H1 (cell line): ENCODE measurements around the gene CKM. TPM values are rescaled to one million over a fixed set of nuclear protein-coding genes. Genes with fewer than 3 reads are reported as not detected.

Experiments used
- CTCF ChIA-PET: fragments of 300-600 bp; sonication (Branson Sonifier 250); formaldehyde crosslinking; loops from one replicate; lab custom pipeline; 2021; ENCODE audit not compliant: partially characterized antibody; lab: Charles Lee
- POLR2A ChIA-PET: fragments of 300-600 bp; sonication (Branson Sonifier 250); formaldehyde crosslinking; loops from one replicate; lab custom pipeline; 2021; ENCODE audit warnings: inconsistent platforms; ENCODE audit not compliant: partially characterized antibody; lab: Charles Lee
- DNase-seq, 2 experiments: peaks; one replicate each; pipeline versions ENCODE4 v3.0.0 to v3.0.0-alpha.2; 2010 to 2022; ENCODE audit warnings: low spot score in 2 of 2, low read depth in 1 of 2, mixed read lengths in 1 of 2
- FAIRE-seq: peaks from 2 replicates; lab custom pipeline; 2011; peaks lifted over from hg19 to GRCh38; lab: Jason Lieb, UNC
- H2AFZ ChIP-seq: 2 replicates; pipeline ENCODE4 v1.8.1; 2012; ENCODE audit warnings: low read length, inconsistent platforms
- H2AK5ac ChIP-seq: 2 replicates; pipeline ENCODE4 v1.6.1; 2013; ENCODE audit warnings: low read depth, low read length
- H2BK120ac ChIP-seq: replicated peaks from 2 replicates; pipeline ENCODE3; 2013; ENCODE audit warnings: low read depth, low read length, inconsistent platforms
- H2BK12ac ChIP-seq: 2 replicates; pipeline ENCODE4 v1.6.1; 2013; ENCODE audit warnings: low read depth, low read length
- H2BK15ac ChIP-seq: 2 replicates; pipeline ENCODE4 v1.6.1; 2013; ENCODE audit warnings: low read length
- H2BK20ac ChIP-seq: 2 replicates; pipeline ENCODE4 v1.6.1; 2013; ENCODE audit warnings: low read length
- H2BK5ac ChIP-seq: 2 replicates; pipeline ENCODE4 v1.6.1; 2013; ENCODE audit warnings: low read depth, low read length
- H3K14ac ChIP-seq: 2 replicates; pipeline ENCODE4 v1.6.1; 2013; ENCODE audit warnings: inconsistent platforms; ENCODE audit not compliant: insufficient read length
- H3K18ac ChIP-seq: 2 replicates; pipeline ENCODE4 v1.6.1; 2013; ENCODE audit warnings: low read length; ENCODE audit errors: extremely low read depth
- H3K23ac ChIP-seq: 2 replicates; pipeline ENCODE4 v1.6.1; 2013; ENCODE audit warnings: inconsistent platforms; ENCODE audit not compliant: insufficient read length
- H3K23me2 ChIP-seq: 2 replicates; pipeline ENCODE4 v1.6.1; 2013; ENCODE audit warnings: low read depth, low read length
- H3K27ac ChIP-seq: 2 replicates; pipeline ENCODE4 v1.6.1; 2011; ENCODE audit warnings: low read depth, low read length, inconsistent platforms
- H3K27me3 ChIP-seq, 4 experiments: replicated peaks in 1 of 4; 1 replicate in 1 of 4; 2 replicates in 3 of 4; pipeline versions ENCODE4 v1.6.1 to v1.8.1; 2011 to 2013; ENCODE audit warnings: low read length in 3 of 4, mild to moderate bottlenecking in 3 of 4, inconsistent platforms in 2 of 4, mixed read lengths in 2 of 4, moderate library complexity in 1 of 4; ENCODE audit not compliant: control insufficient read depth in 3 of 4, insufficient read depth in 3 of 4; ENCODE audit errors: extremely low read depth in 1 of 4
- H3K36me3 ChIP-seq, 4 experiments: 2 replicates each; pipeline versions ENCODE4 v1.6.1 to v1.8.1; 2011 to 2013; ENCODE audit warnings: mild to moderate bottlenecking in 4 of 4, low read length in 3 of 4, moderate library complexity in 2 of 4, control low read depth in 1 of 4, inconsistent platforms in 1 of 4; ENCODE audit not compliant: insufficient read depth in 4 of 4, control insufficient read depth in 2 of 4
- H3K4ac ChIP-seq: replicated peaks from 2 replicates; pipeline ENCODE3; 2013; ENCODE audit warnings: low read length, low read depth, mixed read lengths, inconsistent platforms; ENCODE audit not compliant: insufficient read length
- H3K4me1 ChIP-seq, 4 experiments: replicated peaks in 1 of 4; 1 replicate in 1 of 4; 2 replicates in 3 of 4; pipeline versions ENCODE4 v1.6.1 to v1.8.1; 2011 to 2013; ENCODE audit warnings: low read length in 3 of 4, inconsistent platforms in 2 of 4, mixed read lengths in 1 of 4; ENCODE audit not compliant: insufficient read depth in 4 of 4, control insufficient read depth in 3 of 4
- H3K4me2 ChIP-seq, 2 experiments: 2 replicates each; pipeline versions ENCODE4 v1.6.1 to v1.8.1; 2011 to 2013; ENCODE audit warnings: low read depth in 2 of 2, low read length in 2 of 2, control low read depth in 1 of 2, inconsistent platforms in 1 of 2, mild to moderate bottlenecking in 1 of 2; ENCODE audit not compliant: insufficient read depth in 1 of 2
- H3K4me3 ChIP-seq, 4 experiments: fragments of 200-600, 300-600 bp in 1 of 4; sonication (generic), shearing (Covaris generic), sonication (Bioruptor Twin) in 1 of 4; 2 replicates each; pipeline versions ENCODE4 v1.5.1 to v1.8.1; 2011 to 2016; ENCODE audit warnings: low read length in 4 of 4, low read depth in 3 of 4, control low read depth in 2 of 4, inconsistent platforms in 2 of 4, mild to moderate bottlenecking in 2 of 4, mixed read lengths in 1 of 4, moderate library complexity in 1 of 4; ENCODE audit not compliant: insufficient read depth in 2 of 4; ENCODE audit errors: extremely low read depth in 1 of 4
- H3K56ac ChIP-seq: replicated peaks from 2 replicates; pipeline ENCODE3; 2013; ENCODE audit warnings: low read depth, mild to moderate bottlenecking, mixed read lengths, low read length, inconsistent platforms; ENCODE audit not compliant: insufficient read length
- H3K79me1 ChIP-seq: 2 replicates; pipeline ENCODE4 v1.6.1; 2013; ENCODE audit warnings: low read depth, low read length, control low read depth
- H3K79me2 ChIP-seq, 2 experiments: 2 replicates each; pipeline versions ENCODE4 v1.6.1 to v1.8.1; 2012 to 2013; ENCODE audit warnings: low read length in 2 of 2, mild to moderate bottlenecking in 2 of 2, inconsistent platforms in 1 of 2; ENCODE audit not compliant: insufficient read depth in 2 of 2, control insufficient read depth in 1 of 2
- H3K9ac ChIP-seq, 4 experiments: replicated peaks in 1 of 4; 1 replicate in 1 of 4; 2 replicates in 3 of 4; pipeline versions ENCODE4 v1.6.1 to v1.8.1; 2011 to 2013; ENCODE audit warnings: low read depth in 3 of 4, low read length in 3 of 4, control low read depth in 2 of 4, mild to moderate bottlenecking in 2 of 4, moderate library complexity in 2 of 4, inconsistent platforms in 1 of 4; ENCODE audit errors: extremely low read depth in 1 of 4
- H3K9me3 ChIP-seq, 2 experiments: 2 replicates each; pipeline versions ENCODE4 v1.6.1 to v1.8.1; 2012 to 2013; ENCODE audit warnings: mild to moderate bottlenecking in 2 of 2, moderate library complexity in 2 of 2, control low read depth in 1 of 2, inconsistent platforms in 1 of 2, low read depth in 1 of 2, low read length in 1 of 2, mixed read lengths in 1 of 2; ENCODE audit not compliant: insufficient read depth in 2 of 2
- H4K20me1 ChIP-seq, 2 experiments: replicated peaks in 1 of 2; 2 replicates each; pipeline versions ENCODE3 to v1.8.1; 2011 to 2013; ENCODE audit warnings: inconsistent platforms in 2 of 2, low read length in 2 of 2, mild to moderate bottlenecking in 1 of 2; ENCODE audit not compliant: insufficient read depth in 2 of 2, control insufficient read depth in 1 of 2
- H4K5ac ChIP-seq: 2 replicates; pipeline ENCODE4 v1.6.1; 2013; ENCODE audit warnings: low read length, low read depth, mixed read lengths, inconsistent platforms; ENCODE audit not compliant: insufficient read length
- H4K8ac ChIP-seq: 2 replicates; pipeline ENCODE4 v1.8.0; 2013; ENCODE audit warnings: mild to moderate bottlenecking, moderate library complexity, low read length, inconsistent platforms; ENCODE audit not compliant: insufficient read depth; ENCODE audit errors: extremely low read depth
- H4K91ac ChIP-seq: replicated peaks from 2 replicates; pipeline ENCODE3; 2013; ENCODE audit warnings: low read length, mixed read lengths, inconsistent platforms; ENCODE audit not compliant: insufficient read length
- BRCA1 ChIP-seq: IDR thresholded peaks from 2 replicates; pipeline ENCODE4 v1.6.1; 2012; ENCODE audit warnings: low read depth, low read length, improper control_type of control experiment
- CTCF ChIP-seq, 3 experiments: IDR thresholded peaks; 1 replicate in 2 of 3; 2 replicates in 1 of 3; pipeline versions ENCODE4 v1.5.1 to v1.6.1; 2011; ENCODE audit warnings: low read length in 3 of 3, mild to moderate bottlenecking in 3 of 3, inconsistent platforms in 2 of 3, low read depth in 1 of 3, moderate library complexity in 1 of 3; ENCODE audit not compliant: insufficient read depth in 1 of 3; ENCODE audit errors: control extremely low read depth in 1 of 3
- WGBS, 2 experiments: shearing (Covaris generic) in 1 of 2; methylation state at CpG; one replicate each; pipeline versions ENCODE4 v1.1.6 to v1.1.7; 2013 to 2015; ENCODE audit warnings: low lambda C conversion rate in 2 of 2, mixed read lengths in 2 of 2, inconsistent platforms in 1 of 2, low coverage in 1 of 2, missing lambda C conversion rate in 1 of 2; ENCODE audit not compliant: insufficient replicate concordance in 2 of 2, insufficient coverage in 1 of 2, insufficient read length in 1 of 2; ENCODE audit errors: extremely low coverage in 1 of 2, missing lambda C conversion rate in 1 of 2; 5-methylcytosine and 5-hydroxymethylcytosine counted together
- polyA plus RNA-seq, 7 experiments: library from polyadenylated mRNA; depleted of rRNA in 3 of 7; stranded (reverse) in 5 of 7; unstranded in 2 of 7; fragments of >200 nt in 5 of 7; fragments of 200-250 nt in 2 of 7; gene quantifications; 1 replicate in 5 of 7; 2 replicates in 1 of 7; 4 replicates in 1 of 7; pipeline versions ENCODE4 v1.2.1 to v1.2.3, GENCODE V29; 2011 to 2013; ENCODE audit warnings: missing spikeins in 2 of 7, mixed read lengths in 2 of 7
- total RNA-seq: library from RNA; stranded (reverse); fragmentation: NEBNext Ultra II Directional; extraction: Animal tissue kit (Norgen Biotek cat#: 25700); gene quantifications from 2 replicates; pipeline ENCODE4 v1.2.1, GENCODE V29; 2021

Gene CKM
- total and polyA plus RNA-seq, 2 of the 8 experiments (the other 6 are each of a cell fraction or from before 2014, with no cell fraction given) = 0.08 TPM; not detected in 1

- DNase-seq = no peak
- no peak overlapping the region for H3K4me3 ChIP-seq
- no peak overlapping the region for H3K23ac ChIP-seq
- H2BK5ac ChIP-seq = no peak overlapping the region
- H2BK20ac ChIP-seq = no peak overlapping the region
- no peak overlapping the region for H3K56ac ChIP-seq
- H3K4me1 ChIP-seq = no peaks in the 10 kb centered on the region
- H2AK5ac ChIP-seq = no peak overlapping the region
- TF ChIP-seq CTCF (IDR thresholded peaks at IDR 0.05; ENCODE audit: control extremely low read depth in 1 of 3, insufficient read depth in 1 of 3, low read depth in 1 of 3, low read length in 3 of 3) (no peak), BRCA1 (no peak)
- H3K27me3 ChIP-seq = no peaks in the 10 kb centered on the region; a peak in 1 of 7 replicates
- ChIA-PET CTCF (interaction anchor here (2.1 kb wide), 1 partner anchor 14 kb away, joined by 7 read pairs; no protein-coding TSS in a partner anchor), POLR2A (interaction anchor here (0.9 to 1.1 kb wide), 2 partner anchors 14 to 108 kb away, joined by 3 to 5 read pairs; no protein-coding TSS in a partner anchor)
- peaks cover 4% of the 10 kb centered on the region; the same call in 1 of the 2 replicates for H3K23me2 ChIP-seq
- no peak for FAIRE-seq
- no peak overlapping the region for H2BK15ac ChIP-seq
- H4K5ac ChIP-seq = no peak overlapping the region
- no peak overlapping the region for H3K27ac ChIP-seq
- no peak overlapping the region for H3K9ac ChIP-seq
- H3K36me3 ChIP-seq = peaks cover 0 to 4% (median 0%) of the 10 kb centered on the region in 4 experiments; a peak in 1 of 8 replicates
- no peak overlapping the region for H3K4me2 ChIP-seq
- no peak overlapping the region for H4K8ac ChIP-seq
- H2BK12ac ChIP-seq = no peak overlapping the region
- no peak overlapping the region for H3K14ac ChIP-seq
- no peaks in the 10 kb centered on the region for H3K9me3 ChIP-seq
- H2AFZ ChIP-seq = no peak overlapping the region
- no peaks in the 10 kb centered on the region for H3K79me2 ChIP-seq
- H3K18ac ChIP-seq = no peak overlapping the region
- 84% methylated on average over 6 of the region's 11 CpGs; no CpG with 5 or more reads in 1 of the 2 experiments for WGBS, 2 experiments
- H2BK120ac ChIP-seq = no peak overlapping the region
- no peak overlapping the region for H4K91ac ChIP-seq
- peaks cover 2 to 15% of the 10 kb centered on the region in 2 experiments for H4K20me1 ChIP-seq
- H3K4ac ChIP-seq = no peak overlapping the region
- H3K79me1 ChIP-seq = no peaks in the 10 kb centered on the region; the same call in 1 of the 2 replicates
Measured at GRCh38 chr19:45263013-45263412, 59.7 kb downstream of the CKM start.
